GM18499 (cell line): ENCODE data around the gene TTYH1.
"Not testable (repeated sequence)": the region's sequence is repeated elsewhere in the genome, so short reads cannot be mapped to it uniquely, and the experiment has no call there.

Experiments
- ATAC-seq: cut with Tn5 transposase; IDR thresholded peaks from one replicate; pipeline ENCODE4 v1.9.1; 2021; ENCODE audit warnings: moderate number of reproducible peaks; ENCODE audit not compliant: insufficient read depth, unreplicated experiment

TTYH1 gene

GRCh38 chr19:54436031-54436523, 20.8 kb downstream of the TTYH1 start:
- ATAC-seq, result no peak

DNA sequence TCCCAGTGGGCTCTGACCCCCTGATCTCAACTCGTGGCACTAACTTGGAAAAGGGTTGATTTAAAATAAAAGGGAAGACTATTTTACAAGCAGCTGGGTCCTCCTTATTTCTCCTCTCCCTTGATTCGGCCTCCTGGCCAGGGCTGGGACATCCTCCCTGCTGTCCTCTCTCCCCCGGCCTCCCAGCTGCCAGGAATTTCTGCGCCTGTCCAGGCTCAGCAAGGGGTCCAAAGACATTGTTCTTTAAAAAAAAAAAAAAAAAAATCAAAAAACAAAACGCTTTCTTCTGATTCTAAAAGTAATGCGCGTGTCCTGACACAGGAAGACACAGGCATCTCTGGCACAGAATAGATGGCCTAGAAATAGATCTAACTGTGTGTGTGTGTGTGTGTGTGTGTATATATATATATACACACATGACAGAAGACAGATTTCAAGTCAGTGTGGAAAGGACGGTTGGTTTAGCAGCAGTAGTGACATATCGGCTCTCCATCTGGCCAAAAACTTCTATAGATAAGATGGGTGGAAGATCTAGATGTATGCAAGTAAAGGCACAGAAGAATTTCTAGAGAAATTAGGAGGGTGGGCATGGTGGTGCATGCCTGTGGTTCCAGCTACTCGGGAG, 21.5 kb downstream of the TTYH1 start:
- ATAC-seq, result no peak

- ATAC-seq, result no peak
These were observed 24.0 kb downstream of the TTYH1 start for GRCh38 chr19:54439174-54439851.

DNA sequence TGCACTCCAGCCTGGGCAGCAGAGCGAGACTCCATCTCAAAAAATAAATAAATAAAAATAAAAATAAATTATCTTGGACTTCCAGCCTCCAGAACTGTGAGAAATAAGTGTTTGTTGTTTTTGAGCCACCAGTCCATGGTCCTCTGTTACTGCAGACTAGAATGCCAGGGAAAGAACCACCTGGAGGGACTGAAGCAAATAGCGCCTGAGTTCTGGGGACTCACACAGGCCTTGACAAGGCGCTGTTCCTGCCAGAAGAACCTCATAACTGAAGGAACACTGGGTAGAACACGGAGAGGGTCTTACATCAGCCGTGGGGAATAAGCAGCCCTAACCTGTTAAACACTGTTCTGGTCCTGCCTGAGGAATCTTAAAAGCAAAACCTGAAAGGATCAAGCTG, 25.4 kb downstream of the TTYH1 start:
- ATAC-seq, result no peak

- no peak for ATAC-seq
These were observed 29.5 kb downstream of the TTYH1 start for GRCh38 chr19:54444737-54445136.

- ATAC-seq, result not testable (repeated sequence)
These were observed 31.1 kb downstream of the TTYH1 start for GRCh38 chr19:54446349-54446748.

GRCh38 chr19:54448040-54448773, 32.9 kb downstream of the TTYH1 start:
- ATAC-seq, result no peak

DNA sequence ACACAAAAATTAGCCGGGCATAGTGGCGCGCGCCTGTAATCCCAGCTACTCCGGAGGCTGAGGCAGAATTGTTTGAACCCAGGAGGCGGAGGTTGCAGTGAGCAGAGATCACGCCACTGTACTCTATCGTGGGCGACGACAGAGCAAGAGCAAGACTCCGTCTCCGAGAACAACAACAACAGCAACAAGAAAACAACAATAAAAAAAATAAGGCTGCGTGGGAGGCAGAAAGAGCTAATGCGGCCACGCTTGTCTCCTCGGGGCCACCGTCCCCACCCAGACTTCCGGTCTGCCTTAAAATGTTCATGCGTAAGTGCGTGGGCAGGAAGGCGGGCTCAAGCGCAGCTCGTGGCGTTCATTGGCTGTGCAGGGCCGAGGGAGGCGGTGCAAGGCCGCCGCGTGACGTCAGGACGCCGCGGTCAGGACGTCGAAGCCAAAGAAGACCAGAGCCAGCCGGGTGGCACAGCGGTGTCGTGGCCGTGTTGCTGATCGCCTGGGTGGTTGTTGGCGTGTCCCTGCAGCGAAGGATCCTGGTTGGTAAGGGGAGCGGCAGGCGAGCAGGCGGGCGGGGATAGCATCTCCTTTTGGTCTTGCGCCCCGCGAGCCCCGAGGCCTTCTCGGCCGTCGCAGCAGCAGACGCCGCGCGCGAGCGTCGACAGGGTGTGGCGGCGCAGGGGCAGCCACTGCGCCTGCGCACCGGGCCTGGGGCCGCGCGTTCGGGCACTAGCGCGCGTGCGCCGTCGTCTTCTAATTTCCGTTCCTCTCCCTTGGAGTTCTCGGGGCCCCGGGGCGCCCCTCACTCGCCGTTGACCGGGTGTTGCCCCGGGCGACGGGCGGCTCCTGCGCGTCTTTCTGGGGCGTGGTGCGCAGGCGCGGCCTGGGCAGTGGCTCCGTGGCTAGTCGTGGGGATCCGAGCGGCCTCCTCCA, 33.8 kb downstream of the TTYH1 start, which contains the start of gene LENG8:
LENG8 (plus strand) TSS at position 426 of the 927 bp plus-strand sequence. CDS start 2,146 bp downstream, outside the sequence.
- ATAC-seq, result peak; percentile 67

DNA sequence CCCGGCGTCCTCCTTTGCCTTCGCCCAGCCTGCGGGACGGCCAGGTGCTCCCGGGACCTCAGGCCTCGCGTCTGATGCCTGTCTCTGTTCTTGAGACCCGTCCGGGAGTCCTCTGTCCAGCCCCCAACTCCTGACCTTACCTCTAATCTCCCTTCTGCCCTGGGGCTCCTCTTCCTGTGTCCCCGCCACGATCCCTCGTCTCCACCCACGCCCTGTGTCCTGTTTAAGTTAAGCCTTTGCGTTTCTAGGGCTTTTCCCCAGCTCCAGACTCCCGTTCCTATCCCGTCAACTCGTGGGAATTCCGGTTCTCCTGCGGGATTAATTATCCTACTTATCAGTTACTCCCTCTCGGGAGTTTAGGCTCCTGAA, 34.4 kb downstream of the TTYH1 start:
- no peak for ATAC-seq

GRCh38 chr19:54451331-54451871, 36.1 kb downstream of the TTYH1 start:
- no peak for ATAC-seq

GRCh38 chr19:54451997-54452396, 36.7 kb downstream of the TTYH1 start:
- no peak for ATAC-seq

DNA sequence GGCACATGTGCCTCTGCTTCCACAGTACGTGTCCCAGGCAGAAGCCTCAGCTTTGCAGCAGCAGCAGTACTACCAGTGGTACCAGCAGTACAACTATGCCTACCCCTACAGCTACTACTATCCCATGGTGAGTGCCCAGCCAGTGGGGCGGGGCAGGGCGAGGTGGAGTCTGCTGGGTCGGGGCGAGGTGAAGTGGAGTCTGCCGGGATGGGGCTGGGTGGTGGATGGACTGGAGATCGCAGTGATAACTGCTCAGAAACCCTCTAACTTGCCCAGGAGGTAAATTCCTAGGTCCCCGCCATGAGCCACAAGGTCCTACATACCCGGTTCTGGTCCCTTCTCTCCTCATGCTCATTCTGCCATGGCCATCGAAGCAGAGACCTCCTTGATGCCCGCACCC, 37.4 kb downstream of the TTYH1 start:
- no peak for ATAC-seq

- ATAC-seq, result no peak
These were observed 38.9 kb downstream of the TTYH1 start for GRCh38 chr19:54453921-54454780.

- ATAC-seq, result no peak
These were observed 39.8 kb downstream of the TTYH1 start for GRCh38 chr19:54454781-54455675.

GRCh38 chr19:54455786-54456422, 40.6 kb downstream of the TTYH1 start:
- no peak for ATAC-seq

- no peak for ATAC-seq
These were observed 41.4 kb downstream of the TTYH1 start for GRCh38 chr19:54456423-54457373.
